H1 (cell line): ENCODE measurements around the gene ABCF2. TPM values are rescaled to one million over a fixed set of nuclear protein-coding genes. Genes with fewer than 3 reads are reported as not detected.

ENCODE experiments used
- CTCF ChIA-PET: fragments of 300-600 bp; sonication (Branson Sonifier 250); formaldehyde crosslinking; loops from one replicate; lab custom pipeline; 2021; ENCODE audit not compliant: partially characterized antibody; lab: Charles Lee
- POLR2A ChIA-PET: fragments of 300-600 bp; sonication (Branson Sonifier 250); formaldehyde crosslinking; loops from one replicate; lab custom pipeline; 2021; ENCODE audit warnings: inconsistent platforms; ENCODE audit not compliant: partially characterized antibody; lab: Charles Lee
- DNase-seq, 2 experiments: peaks; one replicate each; pipeline versions ENCODE4 v3.0.0 to v3.0.0-alpha.2; 2010 to 2022; ENCODE audit warnings: low spot score in 2 of 2, low read depth in 1 of 2, mixed read lengths in 1 of 2
- FAIRE-seq: peaks from 2 replicates; lab custom pipeline; 2011; peaks lifted over from hg19 to GRCh38; lab: Jason Lieb, UNC
- H2AFZ ChIP-seq: 2 replicates; pipeline ENCODE4 v1.8.1; 2012; ENCODE audit warnings: low read length, inconsistent platforms
- H2AK5ac ChIP-seq: 2 replicates; pipeline ENCODE4 v1.6.1; 2013; ENCODE audit warnings: low read depth, low read length
- H2BK120ac ChIP-seq: replicated peaks from 2 replicates; pipeline ENCODE3; 2013; ENCODE audit warnings: low read depth, low read length, inconsistent platforms
- H2BK12ac ChIP-seq: 2 replicates; pipeline ENCODE4 v1.6.1; 2013; ENCODE audit warnings: low read depth, low read length
- H2BK15ac ChIP-seq: 2 replicates; pipeline ENCODE4 v1.6.1; 2013; ENCODE audit warnings: low read length
- H2BK20ac ChIP-seq: 2 replicates; pipeline ENCODE4 v1.6.1; 2013; ENCODE audit warnings: low read length
- H2BK5ac ChIP-seq: 2 replicates; pipeline ENCODE4 v1.6.1; 2013; ENCODE audit warnings: low read depth, low read length
- H3K14ac ChIP-seq: 2 replicates; pipeline ENCODE4 v1.6.1; 2013; ENCODE audit warnings: inconsistent platforms; ENCODE audit not compliant: insufficient read length
- H3K18ac ChIP-seq: 2 replicates; pipeline ENCODE4 v1.6.1; 2013; ENCODE audit warnings: low read length; ENCODE audit errors: extremely low read depth
- H3K23ac ChIP-seq: 2 replicates; pipeline ENCODE4 v1.6.1; 2013; ENCODE audit warnings: inconsistent platforms; ENCODE audit not compliant: insufficient read length
- H3K23me2 ChIP-seq: 2 replicates; pipeline ENCODE4 v1.6.1; 2013; ENCODE audit warnings: low read depth, low read length
- H3K27ac ChIP-seq: 2 replicates; pipeline ENCODE4 v1.6.1; 2011; ENCODE audit warnings: low read depth, low read length, inconsistent platforms
- H3K27me3 ChIP-seq, 4 experiments: replicated peaks in 1 of 4; 1 replicate in 1 of 4; 2 replicates in 3 of 4; pipeline versions ENCODE4 v1.6.1 to v1.8.1; 2011 to 2013; ENCODE audit warnings: low read length in 3 of 4, mild to moderate bottlenecking in 3 of 4, inconsistent platforms in 2 of 4, mixed read lengths in 2 of 4, moderate library complexity in 1 of 4; ENCODE audit not compliant: control insufficient read depth in 3 of 4, insufficient read depth in 3 of 4; ENCODE audit errors: extremely low read depth in 1 of 4
- H3K36me3 ChIP-seq, 4 experiments: 2 replicates each; pipeline versions ENCODE4 v1.6.1 to v1.8.1; 2011 to 2013; ENCODE audit warnings: mild to moderate bottlenecking in 4 of 4, low read length in 3 of 4, moderate library complexity in 2 of 4, control low read depth in 1 of 4, inconsistent platforms in 1 of 4; ENCODE audit not compliant: insufficient read depth in 4 of 4, control insufficient read depth in 2 of 4
- H3K4ac ChIP-seq: replicated peaks from 2 replicates; pipeline ENCODE3; 2013; ENCODE audit warnings: low read length, low read depth, mixed read lengths, inconsistent platforms; ENCODE audit not compliant: insufficient read length
- H3K4me1 ChIP-seq, 4 experiments: replicated peaks in 1 of 4; 1 replicate in 1 of 4; 2 replicates in 3 of 4; pipeline versions ENCODE4 v1.6.1 to v1.8.1; 2011 to 2013; ENCODE audit warnings: low read length in 3 of 4, inconsistent platforms in 2 of 4, mixed read lengths in 1 of 4; ENCODE audit not compliant: insufficient read depth in 4 of 4, control insufficient read depth in 3 of 4
- H3K4me2 ChIP-seq, 2 experiments: 2 replicates each; pipeline versions ENCODE4 v1.6.1 to v1.8.1; 2011 to 2013; ENCODE audit warnings: low read depth in 2 of 2, low read length in 2 of 2, control low read depth in 1 of 2, inconsistent platforms in 1 of 2, mild to moderate bottlenecking in 1 of 2; ENCODE audit not compliant: insufficient read depth in 1 of 2
- H3K4me3 ChIP-seq, 4 experiments: fragments of 200-600, 300-600 bp in 1 of 4; sonication (generic), shearing (Covaris generic), sonication (Bioruptor Twin) in 1 of 4; 2 replicates each; pipeline versions ENCODE4 v1.5.1 to v1.8.1; 2011 to 2016; ENCODE audit warnings: low read length in 4 of 4, low read depth in 3 of 4, control low read depth in 2 of 4, inconsistent platforms in 2 of 4, mild to moderate bottlenecking in 2 of 4, mixed read lengths in 1 of 4, moderate library complexity in 1 of 4; ENCODE audit not compliant: insufficient read depth in 2 of 4; ENCODE audit errors: extremely low read depth in 1 of 4
- H3K56ac ChIP-seq: replicated peaks from 2 replicates; pipeline ENCODE3; 2013; ENCODE audit warnings: low read depth, mild to moderate bottlenecking, mixed read lengths, low read length, inconsistent platforms; ENCODE audit not compliant: insufficient read length
- H3K79me1 ChIP-seq: 2 replicates; pipeline ENCODE4 v1.6.1; 2013; ENCODE audit warnings: low read depth, low read length, control low read depth
- H3K79me2 ChIP-seq, 2 experiments: 2 replicates each; pipeline versions ENCODE4 v1.6.1 to v1.8.1; 2012 to 2013; ENCODE audit warnings: low read length in 2 of 2, mild to moderate bottlenecking in 2 of 2, inconsistent platforms in 1 of 2; ENCODE audit not compliant: insufficient read depth in 2 of 2, control insufficient read depth in 1 of 2
- H3K9ac ChIP-seq, 4 experiments: replicated peaks in 1 of 4; 1 replicate in 1 of 4; 2 replicates in 3 of 4; pipeline versions ENCODE4 v1.6.1 to v1.8.1; 2011 to 2013; ENCODE audit warnings: low read depth in 3 of 4, low read length in 3 of 4, control low read depth in 2 of 4, mild to moderate bottlenecking in 2 of 4, moderate library complexity in 2 of 4, inconsistent platforms in 1 of 4; ENCODE audit errors: extremely low read depth in 1 of 4
- H3K9me3 ChIP-seq, 2 experiments: 2 replicates each; pipeline versions ENCODE4 v1.6.1 to v1.8.1; 2012 to 2013; ENCODE audit warnings: mild to moderate bottlenecking in 2 of 2, moderate library complexity in 2 of 2, control low read depth in 1 of 2, inconsistent platforms in 1 of 2, low read depth in 1 of 2, low read length in 1 of 2, mixed read lengths in 1 of 2; ENCODE audit not compliant: insufficient read depth in 2 of 2
- H4K20me1 ChIP-seq, 2 experiments: replicated peaks in 1 of 2; 2 replicates each; pipeline versions ENCODE3 to v1.8.1; 2011 to 2013; ENCODE audit warnings: inconsistent platforms in 2 of 2, low read length in 2 of 2, mild to moderate bottlenecking in 1 of 2; ENCODE audit not compliant: insufficient read depth in 2 of 2, control insufficient read depth in 1 of 2
- H4K5ac ChIP-seq: 2 replicates; pipeline ENCODE4 v1.6.1; 2013; ENCODE audit warnings: low read length, low read depth, mixed read lengths, inconsistent platforms; ENCODE audit not compliant: insufficient read length
- H4K8ac ChIP-seq: 2 replicates; pipeline ENCODE4 v1.8.0; 2013; ENCODE audit warnings: mild to moderate bottlenecking, moderate library complexity, low read length, inconsistent platforms; ENCODE audit not compliant: insufficient read depth; ENCODE audit errors: extremely low read depth
- H4K91ac ChIP-seq: replicated peaks from 2 replicates; pipeline ENCODE3; 2013; ENCODE audit warnings: low read length, mixed read lengths, inconsistent platforms; ENCODE audit not compliant: insufficient read length
- CBX8 ChIP-seq: fragments of 300-800, 300-1000 bp; sonication (generic); IDR thresholded peaks from 2 replicates; pipeline ENCODE4 v1.7.1; 2016; ENCODE audit warnings: low read depth, low read length, borderline replicate concordance
- EZH2 ChIP-seq: fragments of 200-600 bp; sonication (generic); IDR thresholded peaks from 2 replicates; pipeline ENCODE4 v1.7.1; 2012; ENCODE audit warnings: low read depth, mild to moderate bottlenecking, moderate library complexity, low read length, inconsistent platforms; ENCODE audit not compliant: severe bottlenecking
- MAFK ChIP-seq: IDR thresholded peaks from 2 replicates; pipeline ENCODE4 v1.6.1; 2012; ENCODE audit warnings: low read depth, mild to moderate bottlenecking, improper control_type of control experiment, low read length
- POLR2A ChIP-seq, 2 experiments: IDR thresholded peaks; 1 replicate in 1 of 2; 2 replicates in 1 of 2; pipeline ENCODE4 v1.6.1; 2011; ENCODE audit warnings: low read depth in 2 of 2, low read length in 2 of 2, mild to moderate bottlenecking in 2 of 2; ENCODE audit errors: control extremely low read depth in 1 of 2
- SRF ChIP-seq: IDR thresholded peaks from 2 replicates; pipeline ENCODE4 v1.6.1; 2011; ENCODE audit warnings: mild to moderate bottlenecking, low read depth, low read length, moderate library complexity
- TEAD4 ChIP-seq: IDR thresholded peaks from 2 replicates; pipeline ENCODE4 v1.6.1; 2012; ENCODE audit warnings: low read depth, low read length, inconsistent platforms, mixed read lengths
- WGBS, 2 experiments: shearing (Covaris generic) in 1 of 2; methylation state at CpG; one replicate each; pipeline versions ENCODE4 v1.1.6 to v1.1.7; 2013 to 2015; ENCODE audit warnings: low lambda C conversion rate in 2 of 2, mixed read lengths in 2 of 2, inconsistent platforms in 1 of 2, low coverage in 1 of 2, missing lambda C conversion rate in 1 of 2; ENCODE audit not compliant: insufficient replicate concordance in 2 of 2, insufficient coverage in 1 of 2, insufficient read length in 1 of 2; ENCODE audit errors: extremely low coverage in 1 of 2, missing lambda C conversion rate in 1 of 2; 5-methylcytosine and 5-hydroxymethylcytosine counted together
- polyA plus RNA-seq, 7 experiments: library from polyadenylated mRNA; depleted of rRNA in 3 of 7; stranded (reverse) in 5 of 7; unstranded in 2 of 7; fragments of >200 nt in 5 of 7; fragments of 200-250 nt in 2 of 7; gene quantifications; 1 replicate in 5 of 7; 2 replicates in 1 of 7; 4 replicates in 1 of 7; pipeline versions ENCODE4 v1.2.1 to v1.2.3, GENCODE V29; 2011 to 2013; ENCODE audit warnings: missing spikeins in 2 of 7, mixed read lengths in 2 of 7
- total RNA-seq: library from RNA; stranded (reverse); fragmentation: NEBNext Ultra II Directional; extraction: Animal tissue kit (Norgen Biotek cat#: 25700); gene quantifications from 2 replicates; pipeline ENCODE4 v1.2.1, GENCODE V29; 2021

Gene ABCF2
- total and polyA plus RNA-seq, 2 of the 8 experiments (the other 6 are each of a cell fraction or from before 2014, with no cell fraction given): 28.0 to 55.0 TPM

DNA sequence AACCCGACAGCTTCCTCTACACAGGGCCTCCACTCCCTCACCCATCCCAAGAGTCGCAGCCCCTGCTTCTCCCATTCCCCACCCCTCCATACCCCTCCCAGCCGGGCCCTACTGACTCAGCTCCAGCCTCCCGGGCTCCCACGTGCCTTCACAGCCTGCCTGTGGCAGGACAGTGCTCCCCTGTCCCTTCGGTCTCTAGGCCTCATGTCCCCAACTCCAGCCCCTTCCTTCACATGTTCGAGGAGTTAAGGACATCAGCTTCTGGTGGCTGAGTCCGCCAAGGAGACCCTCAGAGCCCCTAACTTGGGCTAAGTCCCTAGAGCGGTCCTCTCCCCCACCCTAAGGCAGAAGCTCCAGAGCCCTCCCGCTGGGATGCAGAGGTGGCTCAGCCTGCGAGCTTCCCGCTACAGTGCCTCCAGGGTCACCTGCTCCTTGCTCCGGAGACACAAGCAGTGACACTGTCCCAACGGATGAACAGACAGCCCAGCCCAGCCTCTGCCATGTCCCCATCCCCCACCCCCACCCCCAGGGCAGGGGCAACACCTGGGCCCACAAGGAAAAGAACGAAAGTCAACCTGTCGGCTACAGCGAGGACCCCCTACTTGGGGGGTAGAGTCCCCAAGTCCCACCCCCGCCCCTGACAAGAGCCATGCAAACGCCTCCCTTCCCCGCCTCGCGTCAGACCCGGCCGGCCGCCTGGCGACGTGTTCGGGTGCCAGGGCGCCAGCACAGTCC lies 20.8 kb upstream of the ABCF2 start:
- Histone ChIP-seq H4K20me1 (peaks cover 1 to 9% of the 10 kb centered on the region in 2 experiments), H2BK5ac (no peak overlapping the region), H3K9ac (no peak overlapping the region), H3K4ac (no peak overlapping the region), H4K8ac (no peak overlapping the region), H2BK120ac (no peak overlapping the region), H3K27me3 (peaks cover 20 to 68% (median 59%) of the 10 kb centered on the region in 4 experiments), H2BK20ac (no peak overlapping the region), H2AK5ac (no peak overlapping the region), H3K36me3 (no peaks in the 10 kb centered on the region), H3K23ac (no peak overlapping the region), H2AFZ (no peak overlapping the region), H2BK12ac (0 out of 2 replicates have a peak overlapping the region, but pooled peaks have one; percentile 17), H3K18ac (no peak overlapping the region), H4K5ac (no peak overlapping the region), H3K79me1 (no peaks in the 10 kb centered on the region), H2BK15ac (0 out of 2 replicates have a peak overlapping the region, but pooled peaks have one; percentile 46), H3K56ac (no peak overlapping the region), H4K91ac (no peak overlapping the region), H3K14ac (no peak overlapping the region), H3K9me3 (no peaks in the 10 kb centered on the region), H3K79me2 (no peaks in the 10 kb centered on the region), H3K23me2 (peaks cover 29% of the 10 kb centered on the region), H3K4me3 (peak overlapping the region; percentile 8 to 64 (median 34); a peak in 6 of 8 replicates), H3K4me2 (peak overlapping the region; percentile 67 to 96), H3K27ac (no peak overlapping the region), H3K4me1 (peaks cover 0 to 61% (median 44%) of the 10 kb centered on the region in 4 experiments; a peak in 6 of 7 replicates)
- CTCF ChIA-PET: interaction anchor here (0.8 to 1.7 kb wide), 6 partner anchors 10 to 109 kb away, joined by 3 to 5 read pairs (median 4); no protein-coding TSS in a partner anchor
- TF ChIP-seq EZH2 (peak; percentile 55), TEAD4 (no peak), CBX8 (no peak), MAFK (no peak), SRF (no peak), POLR2A (IDR thresholded peaks at IDR 0.05; ENCODE audit: control extremely low read depth in 1 of 2, low read depth in 2 of 2, low read length in 2 of 2) (no peak)
- FAIRE-seq (no peak), DNase-seq (peak in 1 of 2 experiments; percentile 56)
- 27% methylated on average over 16 of the region's 29 CpGs; no CpG with 5 or more reads in 1 of the 2 experiments for WGBS, 2 experiments
- POLR2A ChIA-PET: interaction anchor here (0.8 to 1.5 kb wide), 4 partner anchors 9 to 272 kb away, joined by 3 to 6 read pairs (median 4); partner anchors contain the start of gene RHEB
